Gastrocnemius medialis (tissue), 4 donors: ENCODE results near the gene NNAT.

Experiments
- POLR2A ChIP-seq, 2 donors: fragments of 450-650 bp; IDR thresholded peaks; one replicate each; pipeline ENCODE4 v1.6.1; 2017; ENCODE audit warnings: antibody characterized with exemption in 2 of 2, mild to moderate bottlenecking in 2 of 2, moderate library complexity in 2 of 2
- TF ChIP-seq, protein P1 (sequence below), 5 experiments: fragments of 450-650 bp in 3 of 5; fragments of 200-600 bp in 2 of 5; sonication (generic) in 2 of 5; IDR thresholded peaks in 4 of 5; conservative IDR thresholded peaks in 1 of 5; 1 replicate in 4 of 5; 2 replicates in 1 of 5; pipeline ENCODE4 v1.5.1; 2016 to 2019; ENCODE audit warnings: antibody characterized with exemption in 5 of 5, mild to moderate bottlenecking in 3 of 5, moderate library complexity in 3 of 5

DNA sequence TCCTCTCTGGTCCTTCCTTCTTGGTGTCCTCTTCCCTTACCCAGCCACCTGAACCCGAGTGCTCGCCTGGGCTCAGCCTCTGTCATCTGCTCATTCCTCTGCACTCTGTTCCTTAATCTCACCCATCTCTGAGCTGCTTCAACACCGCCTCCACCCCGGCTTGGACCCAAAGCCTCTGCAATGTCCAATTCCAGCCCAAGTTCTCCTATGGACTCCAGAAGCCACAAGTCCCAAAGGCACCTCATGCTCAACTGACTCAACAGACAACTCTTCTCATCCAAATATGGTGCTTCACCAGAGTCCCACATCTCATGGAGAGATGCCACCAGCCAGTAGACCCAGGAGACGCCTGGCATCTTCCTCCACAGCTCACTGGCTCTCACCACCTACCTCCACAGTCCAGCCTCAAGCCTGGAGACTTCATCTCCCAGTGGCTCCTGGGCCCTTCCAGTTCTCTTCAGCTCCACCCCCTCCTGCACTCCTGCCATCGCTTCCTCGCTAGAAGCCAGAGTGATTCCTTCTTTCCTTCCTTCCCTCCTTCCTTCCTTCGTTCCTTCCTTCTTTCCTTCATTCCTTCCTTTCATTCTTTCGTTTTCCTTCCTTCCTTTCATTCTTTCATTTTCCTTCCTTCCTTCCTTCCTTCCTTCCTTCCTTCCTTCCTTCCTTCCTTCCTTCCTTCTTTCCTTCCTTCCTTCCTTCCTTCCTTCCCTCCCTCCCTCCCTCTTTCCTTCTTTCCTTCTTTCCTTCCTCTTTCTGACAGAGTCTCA lies 40.9 kb upstream of the NNAT start:
- TF ChIP-seq POLR2A (IDR thresholded peaks at IDR 0.05) = no peak
- TF ChIP-seq, protein P1, sequence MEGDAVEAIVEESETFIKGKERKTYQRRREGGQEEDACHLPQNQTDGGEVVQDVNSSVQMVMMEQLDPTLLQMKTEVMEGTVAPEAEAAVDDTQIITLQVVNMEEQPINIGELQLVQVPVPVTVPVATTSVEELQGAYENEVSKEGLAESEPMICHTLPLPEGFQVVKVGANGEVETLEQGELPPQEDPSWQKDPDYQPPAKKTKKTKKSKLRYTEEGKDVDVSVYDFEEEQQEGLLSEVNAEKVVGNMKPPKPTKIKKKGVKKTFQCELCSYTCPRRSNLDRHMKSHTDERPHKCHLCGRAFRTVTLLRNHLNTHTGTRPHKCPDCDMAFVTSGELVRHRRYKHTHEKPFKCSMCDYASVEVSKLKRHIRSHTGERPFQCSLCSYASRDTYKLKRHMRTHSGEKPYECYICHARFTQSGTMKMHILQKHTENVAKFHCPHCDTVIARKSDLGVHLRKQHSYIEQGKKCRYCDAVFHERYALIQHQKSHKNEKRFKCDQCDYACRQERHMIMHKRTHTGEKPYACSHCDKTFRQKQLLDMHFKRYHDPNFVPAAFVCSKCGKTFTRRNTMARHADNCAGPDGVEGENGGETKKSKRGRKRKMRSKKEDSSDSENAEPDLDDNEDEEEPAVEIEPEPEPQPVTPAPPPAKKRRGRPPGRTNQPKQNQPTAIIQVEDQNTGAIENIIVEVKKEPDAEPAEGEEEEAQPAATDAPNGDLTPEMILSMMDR (IDR thresholded peaks at IDR 0.05 in 4 of 5, conservative IDR thresholded peaks at IDR 0.05 in 1 of 5) = no peak
